GM21390 (cell line): ENCODE results near the gene HNRNPDL.
A peak's percentile ranks its signal among the peaks of the same experiment; 100 is the strongest.
"Not testable (repeated sequence)": the region's sequence is repeated elsewhere in the genome, so short reads cannot be mapped to it uniquely, and the experiment has no call there.

Experiments used
- ATAC-seq: cut with Tn5 transposase; IDR thresholded peaks from one replicate; pipeline ENCODE4 v1.9.1; 2021; ENCODE audit not compliant: unreplicated experiment

HNRNPDL gene

DNA sequence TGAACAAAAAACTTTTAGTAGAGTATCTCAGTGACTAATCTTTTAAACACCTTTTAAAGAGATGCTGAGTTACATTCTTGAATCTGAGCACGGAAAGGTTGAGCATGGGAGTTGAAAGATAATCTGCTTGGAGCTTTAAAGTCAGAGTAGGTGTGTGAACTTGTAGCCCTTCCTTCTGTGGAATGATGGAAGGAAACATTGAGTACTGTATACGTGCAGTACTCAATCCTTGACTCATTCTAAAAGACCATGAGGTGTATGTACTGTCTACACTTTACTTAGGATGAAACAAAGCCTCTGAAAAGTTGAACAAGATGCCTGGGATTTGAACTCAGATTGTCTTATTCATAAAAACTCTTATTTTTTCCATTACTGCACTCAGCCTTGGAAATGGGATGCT lies 3.5 kb upstream of the HNRNPDL start:
- no peak for ATAC-seq

GRCh38 chr4:82432596-82432995 lies 2.3 kb upstream of the HNRNPDL start:
- ATAC-seq: no peak

DNA sequence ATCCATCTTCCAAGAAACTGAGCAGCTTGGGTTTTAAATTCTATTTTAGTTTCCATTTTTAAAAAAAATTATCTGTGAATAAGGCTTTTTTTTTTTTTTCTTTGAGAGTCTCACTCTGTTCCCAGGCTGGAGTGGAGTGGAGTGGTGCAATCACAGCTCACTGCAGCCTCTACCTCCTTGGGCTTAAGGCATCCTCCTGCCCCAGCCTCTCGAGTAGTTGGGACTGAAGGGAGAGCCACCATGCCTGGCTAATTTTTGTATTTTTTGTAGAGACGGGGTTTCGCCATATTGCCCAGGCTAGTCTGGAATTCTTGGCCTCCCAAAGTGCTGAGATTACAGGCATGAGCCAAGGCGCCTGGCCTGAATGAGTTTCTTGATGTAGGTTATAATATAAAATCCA lies 1.6 kb upstream of the HNRNPDL start:
- no peak for ATAC-seq

GRCh38 chr4:82430964-82431745 lies 893 bp upstream of the HNRNPDL start:
- no peak for ATAC-seq

- no peak for ATAC-seq
These were observed 502 bp downstream of the HNRNPDL start for GRCh38 chr4:82429728-82430192.

DNA sequence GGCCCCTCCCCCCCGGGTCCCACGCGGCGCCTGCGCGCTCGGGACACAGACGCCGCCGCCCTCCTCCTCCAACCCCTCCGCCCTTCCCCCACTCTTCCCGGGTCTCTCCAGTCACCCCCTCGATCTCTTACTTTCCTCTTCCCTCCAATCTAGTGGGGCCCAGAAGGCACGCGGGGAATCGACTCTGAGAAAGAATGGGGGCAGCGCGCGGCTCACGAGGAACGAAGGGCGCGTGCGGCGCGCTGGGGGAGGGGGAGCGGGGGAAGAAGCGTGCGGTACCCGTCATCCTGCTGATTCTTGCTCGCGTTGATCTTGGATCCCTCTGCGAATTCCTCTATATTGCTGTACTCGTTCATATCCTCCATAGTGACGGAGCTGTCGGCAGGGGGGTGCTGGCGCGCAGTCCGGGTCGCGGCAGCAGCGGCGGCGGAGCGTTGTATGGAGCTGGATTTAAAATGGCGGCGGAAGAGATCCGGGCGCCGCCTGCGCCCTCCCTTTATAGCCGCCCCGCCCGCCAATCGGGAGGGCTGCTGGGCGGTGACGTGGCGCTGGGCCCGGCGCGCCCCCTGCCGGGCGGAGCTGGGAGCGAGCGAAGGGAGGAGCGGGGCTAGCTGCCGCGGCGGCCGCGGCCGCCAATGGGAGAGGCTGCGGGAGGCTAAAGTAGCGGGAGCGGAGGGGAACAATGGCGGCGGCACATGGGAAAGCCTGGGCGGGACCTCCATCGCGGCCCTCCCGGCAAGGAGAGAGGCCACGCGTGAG lies 1.1 kb downstream of the HNRNPDL start:
- ATAC-seq: peak; percentile 47

- no peak for ATAC-seq
These were observed 1.7 kb downstream of the HNRNPDL start for GRCh38 chr4:82428526-82428968.

DNA sequence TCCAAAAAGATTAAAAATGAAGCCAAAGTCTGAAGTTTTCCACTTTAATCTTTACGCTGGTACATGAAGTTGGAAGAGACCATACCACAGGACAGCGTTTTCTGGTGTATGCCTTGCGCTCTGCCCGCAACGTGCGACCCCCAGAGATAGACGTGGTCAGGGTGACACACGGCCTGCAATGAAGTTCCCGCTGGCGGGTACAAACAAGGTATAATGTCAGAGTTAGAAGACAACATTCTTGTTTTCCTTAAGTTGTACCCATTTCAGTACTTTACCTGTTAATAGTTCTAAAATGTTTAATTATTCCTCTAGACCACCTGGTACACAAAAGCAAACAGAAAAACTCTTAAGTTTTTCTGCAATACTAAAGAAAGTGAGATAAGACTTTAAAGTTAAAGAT lies 4.8 kb downstream of the HNRNPDL start:
- no peak for ATAC-seq

DNA sequence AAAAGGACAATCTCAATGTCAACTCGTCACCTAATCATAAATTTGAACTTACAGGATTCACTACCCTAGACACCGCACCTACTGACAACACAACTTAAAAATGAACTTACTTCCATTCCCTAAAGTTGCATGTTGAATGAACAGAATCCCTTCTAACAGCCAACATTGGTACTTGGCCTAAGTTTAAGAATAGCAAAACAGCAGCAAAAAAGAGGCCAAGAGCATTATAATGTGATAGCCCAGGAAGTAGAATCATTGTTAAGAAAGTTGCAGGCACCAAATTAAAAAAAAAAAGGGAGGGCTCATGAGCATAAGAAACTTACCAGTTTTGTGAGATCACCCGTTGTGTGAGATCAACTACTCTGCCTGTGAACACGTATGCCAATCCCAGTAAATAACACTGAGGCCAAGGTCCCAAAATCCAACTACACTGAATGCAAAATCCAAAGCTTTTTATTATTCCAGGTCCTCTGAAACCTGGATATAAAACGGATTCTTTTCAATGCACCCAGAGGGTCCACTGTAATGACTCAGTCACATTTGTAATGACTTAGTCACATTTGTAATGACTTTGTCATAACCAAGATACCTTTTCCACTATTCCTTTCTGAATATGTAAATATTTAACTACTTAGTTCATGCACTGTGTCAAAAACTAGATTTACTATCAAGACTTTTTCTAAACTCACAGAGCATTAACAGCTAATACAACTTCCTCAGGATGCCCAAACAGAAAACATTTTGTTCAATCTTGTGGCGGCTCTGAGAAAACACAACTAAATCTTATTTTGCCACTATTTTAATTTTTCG lies 6.8 kb downstream of the HNRNPDL start:
- ATAC-seq: no peak

GRCh38 chr4:82422616-82423015 lies 7.6 kb downstream of the HNRNPDL start:
- no peak for ATAC-seq

- ATAC-seq: no peak
These were observed 8.3 kb downstream of the HNRNPDL start for GRCh38 chr4:82421796-82422560.

DNA sequence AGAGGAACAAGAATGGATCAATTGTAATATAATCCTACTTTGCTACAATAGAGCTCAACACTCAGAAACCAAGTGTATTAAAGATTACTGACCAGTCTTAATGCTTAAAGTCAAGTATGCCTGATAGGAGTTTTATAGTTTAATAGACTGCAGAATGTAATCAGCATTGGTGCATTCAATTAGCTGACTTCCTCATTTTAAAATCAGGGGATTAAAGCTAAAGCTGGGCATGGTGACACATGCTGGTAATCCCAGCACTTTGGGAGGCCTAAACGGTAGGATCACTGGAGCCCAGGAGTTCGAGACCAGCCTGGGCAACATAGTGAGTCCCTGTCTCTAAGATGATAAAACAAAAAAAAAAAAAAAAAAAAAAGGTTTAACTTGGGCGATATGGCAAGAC lies 10.8 kb downstream of the HNRNPDL start:
- ATAC-seq: no peak

- ATAC-seq: no peak
These were observed 14.3 kb downstream of the HNRNPDL start for GRCh38 chr4:82415922-82416365.

DNA sequence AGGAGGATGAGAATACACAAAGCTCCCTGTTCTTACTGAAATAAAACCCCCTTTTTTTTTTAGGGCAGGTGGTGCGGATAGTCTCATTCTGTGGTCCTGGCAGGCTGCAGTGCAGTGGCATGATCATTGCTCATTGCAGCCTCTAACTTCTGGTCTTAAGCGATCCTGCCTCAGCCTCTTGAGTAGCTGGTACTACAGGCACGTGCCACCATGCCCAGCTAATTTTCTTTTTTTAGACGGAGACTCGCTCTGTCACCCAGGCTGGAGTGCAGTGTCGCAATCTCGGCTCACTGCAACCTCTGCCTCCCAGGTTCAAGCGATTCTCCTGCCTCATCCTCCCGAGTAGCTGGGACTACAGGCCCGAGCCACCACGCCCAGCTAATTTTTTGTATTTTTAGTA lies 15.2 kb downstream of the HNRNPDL start:
- not testable (repeated sequence) for ATAC-seq

GRCh38 chr4:82403725-82404124 lies 26.5 kb downstream of the HNRNPDL start:
- no peak for ATAC-seq

- no peak for ATAC-seq
These were observed 28.0 kb downstream of the HNRNPDL start for GRCh38 chr4:82402196-82402775.

DNA sequence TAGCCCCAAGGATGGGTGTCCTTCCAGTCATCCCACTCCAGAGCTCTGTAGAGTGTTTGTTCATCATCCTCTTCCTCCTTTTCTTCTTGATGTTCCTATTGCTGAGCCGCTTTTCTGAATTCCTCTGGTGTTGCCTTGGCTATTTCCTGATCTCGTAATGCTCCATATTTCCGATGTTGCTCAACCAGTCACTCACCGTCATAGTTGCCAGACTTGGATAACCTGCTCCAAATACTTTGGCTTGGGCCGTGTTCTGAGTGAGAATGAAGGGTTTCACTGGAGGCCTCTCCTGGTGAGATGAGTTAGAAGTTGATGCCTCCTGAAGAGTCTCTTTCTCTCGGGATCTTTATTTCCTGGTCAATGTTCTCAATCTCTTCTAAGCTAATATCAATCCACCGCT lies 28.7 kb downstream of the HNRNPDL start:
- no peak for ATAC-seq

- no peak for ATAC-seq
These were observed 32.0 kb downstream of the HNRNPDL start for GRCh38 chr4:82398263-82398662.

- no peak for ATAC-seq
These were observed 32.7 kb downstream of the HNRNPDL start for GRCh38 chr4:82397527-82397926.

DNA sequence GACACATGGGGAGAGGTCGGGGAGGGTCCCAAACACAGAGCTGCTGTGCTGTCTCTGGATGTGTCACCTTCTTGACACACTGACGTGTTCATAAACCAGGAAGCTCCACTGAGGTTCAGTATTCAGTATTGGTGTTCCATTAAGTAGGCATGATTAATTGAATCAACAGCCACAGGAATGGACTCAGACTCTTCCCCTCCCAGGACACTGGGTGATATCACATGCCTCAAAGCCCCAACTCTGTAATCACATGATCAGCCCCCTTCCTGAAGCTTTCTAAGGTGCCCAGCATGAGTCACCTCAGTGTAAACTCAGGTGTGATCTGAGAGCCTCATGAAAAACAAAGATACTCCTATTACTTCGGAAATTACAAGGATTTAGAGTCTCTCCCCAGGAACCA lies 35.4 kb downstream of the HNRNPDL start:
- ATAC-seq: no peak
